Posterior cingulate gyrus (tissue), 11 donors: ENCODE results near the gene IP6K1.
"Not testable (repeated sequence)": the region's sequence is repeated elsewhere in the genome, so short reads cannot be mapped to it uniquely, and the experiment has no call there.

Source experiments
- DNase-seq, 10 donors: peaks; one replicate each; pipeline versions ENCODE4 v3.0.0 to v3.0.0-alpha.2; 2020 to 2021; ENCODE audit warnings: mixed read lengths in 3 of 10
- intact Hi-C: fragments of 100-400 bp; cut with DNase I; formaldehyde crosslinking; loops from one replicate; pipeline ENCODE4 v1.15.1; 2023

Gene IP6K1

GRCh38 chr3:49786357-49787181 lies at the start of gene IP6K1:
Gene IP6K1, minus strand, starts transcription at chr3:49786542. Its CDS starts 38,502 bp downstream, at chr3:49748040.
- intact Hi-C loops = loop anchor here (5.0 kb wide), 1 partner anchor 64 kb away; the partner anchor contains the start of gene GMPPB

GRCh38 chr3:49831341-49831740 lies 45.0 kb upstream of the IP6K1 start:
- intact Hi-C loops = loop anchor here (10.0 kb wide), 1 partner anchor 107 kb away; the partner anchor contains the start of gene GMPPB
- DNase-seq = peak in 1 of 10 donors; percentile 5

More at GRCh38 chr3:49786357-49787181, at the start of gene IP6K1:
- DNase-seq = peak; percentile 100

- intact Hi-C loops = no loop called here
- peak in 1 of 10 donors; percentile 58 for DNase-seq
These were observed 39.7 kb upstream of the IP6K1 start for GRCh38 chr3:49826016-49826415.

- intact Hi-C loops, DNase-seq: not testable (repeated sequence)
These were observed 36.8 kb upstream of the IP6K1 start for GRCh38 chr3:49823131-49823530.

GRCh38 chr3:49813497-49814174 lies 27.3 kb upstream of the IP6K1 start, which contains the start of gene UBA7:
Gene UBA7, minus strand, starts transcription at chr3:49813953. Its CDS starts 166 bp downstream, at chr3:49813787.
- intact Hi-C loops = no loop called here
- DNase-seq = no peak

- no peak for DNase-seq
- intact Hi-C loops = no loop called here
These were observed 26.7 kb upstream of the IP6K1 start for GRCh38 chr3:49812916-49813496.

GRCh38 chr3:49807431-49808114 lies 21.2 kb upstream of the IP6K1 start:
- intact Hi-C loops = no loop called here
- DNase-seq = no peak

GRCh38 chr3:49806850-49807249 lies 20.5 kb upstream of the IP6K1 start:
- DNase-seq = no peak
- intact Hi-C loops = no loop called here

GRCh38 chr3:49805897-49806701 lies 19.8 kb upstream of the IP6K1 start:
- peak in 4 of 10 donors; percentile 16 to 84 (median 53) for DNase-seq
- intact Hi-C loops = no loop called here

GRCh38 chr3:49805367-49805782 lies 19.0 kb upstream of the IP6K1 start:
- intact Hi-C loops = no loop called here
- DNase-seq = peak in 9 of 10 donors; percentile 18 to 89 (median 39)

GRCh38 chr3:49804141-49805041 lies 18.0 kb upstream of the IP6K1 start:
- intact Hi-C loops = loop anchor here (5.0 kb wide), 1 partner anchor 82 kb away; the partner anchor contains the start of gene GMPPB
- DNase-seq = peak in 1 of 10 donors; percentile 85

- DNase-seq = peak in 2 of 10 donors; percentile 8 to 58
- intact Hi-C loops = loop anchor here (2.0 to 5.0 kb wide), 2 partner anchors 81 to 103 kb away; partner anchors contain the start of gene GMPPB
These were observed 17.3 kb upstream of the IP6K1 start for GRCh38 chr3:49803465-49804140.

- DNase-seq = peak; percentile 80 to 98 (median 90)
- intact Hi-C loops = loop anchor here (1.0 to 5.0 kb wide), 3 partner anchors 36 to 104 kb away; partner anchors contain the start of gene GMPPB
These were observed 16.6 kb upstream of the IP6K1 start, which contains the start of gene INKA1 for GRCh38 chr3:49802719-49803464. Gene INKA1, plus strand, starts transcription at chr3:49803261. Its CDS starts 132 bp downstream, at chr3:49803393.

GRCh38 chr3:49801160-49801559 lies 14.8 kb upstream of the IP6K1 start:
- intact Hi-C loops = loop anchor here (5.0 kb wide), 1 partner anchor 79 kb away; the partner anchor contains the start of gene GMPPB
- DNase-seq = peak in 1 of 10 donors; percentile 12

GRCh38 chr3:49799761-49800160 lies 13.4 kb upstream of the IP6K1 start, which contains the start of gene CDHR4:
Gene CDHR4, minus strand, starts transcription at chr3:49799873. Its CDS starts 61 bp downstream, at chr3:49799812.
- intact Hi-C loops = loop anchor here (5.0 kb wide), 1 partner anchor 77 kb away; the partner anchor contains the start of gene GMPPB
- DNase-seq = no peak

GRCh38 chr3:49799105-49799504 lies 12.8 kb upstream of the IP6K1 start:
- peak in 1 of 10 donors; percentile 12 for DNase-seq
- intact Hi-C loops = no loop called here
